ENCODE measurements around the gene C8A. TPM values are rescaled to one million over a fixed set of nuclear protein-coding genes. Genes with fewer than 3 reads are reported as not detected.

Gene C8A
- total and polyA plus RNA-seq, 2 donors (not counting 1 experiment from before 2014, with no cell fraction given), result not detected

DNA sequence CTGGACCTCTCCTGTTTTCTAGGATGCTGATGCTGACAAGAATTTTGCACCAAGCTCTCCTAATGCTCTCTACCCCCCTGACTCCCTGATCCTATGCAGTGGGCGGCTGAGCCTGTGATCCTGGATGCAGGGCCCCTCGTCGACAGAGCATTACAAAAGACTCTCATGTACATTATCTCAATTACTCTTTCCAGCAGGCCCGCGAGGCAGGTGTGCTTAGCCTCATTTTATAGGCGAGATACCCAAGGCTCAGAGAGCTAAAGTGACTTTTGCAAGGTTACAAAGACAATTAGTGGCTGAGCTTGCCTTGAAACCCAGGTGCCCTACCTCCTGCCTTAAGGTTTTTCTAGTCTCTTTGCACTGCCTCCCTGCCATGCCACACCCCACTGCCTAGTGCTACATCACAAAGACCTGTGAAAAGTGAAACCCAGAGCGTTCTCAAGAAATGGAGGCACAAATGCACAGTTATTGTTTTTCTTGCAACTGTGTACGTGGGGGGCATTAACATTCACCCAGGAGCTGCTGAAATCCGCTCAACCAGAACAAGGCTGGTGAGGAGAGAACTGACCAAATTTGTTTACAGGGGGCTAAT is 10.0 kb upstream of the C8A start:
- Histone ChIP-seq H3K9me3 (ENCODE audit: control insufficient read depth, insufficient read depth, low read depth, low read length) (no peaks in the 10 kb centered on the region), H2AFZ (ENCODE audit: low read length) (no peak overlapping the region), H3K36me3 (ENCODE audit: control insufficient read depth, insufficient read depth, low read length) (no peaks in the 10 kb centered on the region), H3K27ac (ENCODE audit: insufficient read depth, low read length) (no peak overlapping the region), H3K79me2 (ENCODE audit: control insufficient read depth, insufficient read depth, low read length) (no peaks in the 10 kb centered on the region), H3K4me1 (ENCODE audit: control insufficient read depth, extremely low read depth, insufficient read depth, low read length) (no peaks in the 10 kb centered on the region), H3K9ac (ENCODE audit: insufficient read depth, low read length) (no peak overlapping the region), H3K4me2 (ENCODE audit: extremely low read depth, insufficient read depth, low read length) (no peak overlapping the region), H3K4me3 (replicated peaks in 1 of 4; ENCODE audit: control extremely low read depth in 1 of 4, insufficient read depth in 1 of 4, low read depth in 3 of 4, low read length in 4 of 4) (no peak overlapping the region), H3K27me3 (ENCODE audit: control insufficient read depth, insufficient read depth, low read length) (peaks cover 2% of the 10 kb centered on the region), H4K20me1 (ENCODE audit: control insufficient read depth, extremely low read depth, insufficient read depth, low read length) (no peaks in the 10 kb centered on the region)
- TF ChIP-seq, protein P1, sequence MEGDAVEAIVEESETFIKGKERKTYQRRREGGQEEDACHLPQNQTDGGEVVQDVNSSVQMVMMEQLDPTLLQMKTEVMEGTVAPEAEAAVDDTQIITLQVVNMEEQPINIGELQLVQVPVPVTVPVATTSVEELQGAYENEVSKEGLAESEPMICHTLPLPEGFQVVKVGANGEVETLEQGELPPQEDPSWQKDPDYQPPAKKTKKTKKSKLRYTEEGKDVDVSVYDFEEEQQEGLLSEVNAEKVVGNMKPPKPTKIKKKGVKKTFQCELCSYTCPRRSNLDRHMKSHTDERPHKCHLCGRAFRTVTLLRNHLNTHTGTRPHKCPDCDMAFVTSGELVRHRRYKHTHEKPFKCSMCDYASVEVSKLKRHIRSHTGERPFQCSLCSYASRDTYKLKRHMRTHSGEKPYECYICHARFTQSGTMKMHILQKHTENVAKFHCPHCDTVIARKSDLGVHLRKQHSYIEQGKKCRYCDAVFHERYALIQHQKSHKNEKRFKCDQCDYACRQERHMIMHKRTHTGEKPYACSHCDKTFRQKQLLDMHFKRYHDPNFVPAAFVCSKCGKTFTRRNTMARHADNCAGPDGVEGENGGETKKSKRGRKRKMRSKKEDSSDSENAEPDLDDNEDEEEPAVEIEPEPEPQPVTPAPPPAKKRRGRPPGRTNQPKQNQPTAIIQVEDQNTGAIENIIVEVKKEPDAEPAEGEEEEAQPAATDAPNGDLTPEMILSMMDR (conservative IDR thresholded peaks at IDR 0.05 in 1 of 2, IDR thresholded peaks at IDR 0.05 in 1 of 2; ENCODE audit: low read depth in 1 of 2, low read length in 2 of 2), result no peak
- TF ChIP-seq EZH2 (IDR thresholded peaks at IDR 0.05; ENCODE audit: low read length, missing control alignments), result no peak
- DNase-seq (ENCODE audit: low read depth in 2 of 2), result no peak

DNA sequence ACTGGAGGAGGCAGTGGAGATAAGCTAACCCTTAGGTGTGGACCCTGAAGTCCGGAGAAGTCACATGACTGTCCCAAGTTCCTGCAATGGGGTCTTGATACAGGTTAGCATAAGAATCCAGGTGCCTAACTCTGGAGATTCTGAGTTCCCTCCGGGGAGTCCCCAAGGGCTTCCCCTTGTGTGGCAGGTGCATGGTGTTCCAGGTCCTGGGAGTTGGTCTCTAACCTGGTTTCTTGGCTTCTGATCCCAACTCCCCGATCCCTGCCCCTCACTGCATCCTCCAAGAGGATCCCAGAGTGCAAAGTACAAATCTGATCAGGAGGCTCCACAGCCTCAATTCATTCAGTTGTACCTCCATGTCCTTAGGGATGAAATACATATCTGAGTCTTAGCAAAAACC is 9.3 kb upstream of the C8A start:
- no peak for DNase-seq (ENCODE audit: low read depth in 2 of 2)
- H3K27me3 ChIP-seq (ENCODE audit: control insufficient read depth, insufficient read depth, low read length), result peaks cover 2% of the 10 kb centered on the region
- H3K9me3 ChIP-seq (ENCODE audit: control insufficient read depth, insufficient read depth, low read depth, low read length), result no peaks in the 10 kb centered on the region
- TF ChIP-seq, protein P1 (conservative IDR thresholded peaks at IDR 0.05 in 1 of 2, IDR thresholded peaks at IDR 0.05 in 1 of 2; ENCODE audit: low read depth in 1 of 2, low read length in 2 of 2), result no peak
- no peak for TF ChIP-seq EZH2 (IDR thresholded peaks at IDR 0.05; ENCODE audit: low read length, missing control alignments)
- no peak overlapping the region for H2AFZ ChIP-seq (ENCODE audit: low read length)
- no peaks in the 10 kb centered on the region for H3K36me3 ChIP-seq (ENCODE audit: control insufficient read depth, insufficient read depth, low read length)
- H3K79me2 ChIP-seq (ENCODE audit: control insufficient read depth, insufficient read depth, low read length), result no peaks in the 10 kb centered on the region
- H3K4me1 ChIP-seq (ENCODE audit: control insufficient read depth, extremely low read depth, insufficient read depth, low read length), result no peaks in the 10 kb centered on the region
- H3K4me2 ChIP-seq (ENCODE audit: extremely low read depth, insufficient read depth, low read length), result no peak overlapping the region
- H4K20me1 ChIP-seq (ENCODE audit: control insufficient read depth, extremely low read depth, insufficient read depth, low read length), result no peaks in the 10 kb centered on the region
- no peak overlapping the region for H3K9ac ChIP-seq (ENCODE audit: insufficient read depth, low read length)
- no peak overlapping the region for H3K4me3 ChIP-seq (replicated peaks in 1 of 4; ENCODE audit: control extremely low read depth in 1 of 4, insufficient read depth in 1 of 4, low read depth in 3 of 4, low read length in 4 of 4)
- no peak overlapping the region for H3K27ac ChIP-seq (ENCODE audit: insufficient read depth, low read length)

DNA sequence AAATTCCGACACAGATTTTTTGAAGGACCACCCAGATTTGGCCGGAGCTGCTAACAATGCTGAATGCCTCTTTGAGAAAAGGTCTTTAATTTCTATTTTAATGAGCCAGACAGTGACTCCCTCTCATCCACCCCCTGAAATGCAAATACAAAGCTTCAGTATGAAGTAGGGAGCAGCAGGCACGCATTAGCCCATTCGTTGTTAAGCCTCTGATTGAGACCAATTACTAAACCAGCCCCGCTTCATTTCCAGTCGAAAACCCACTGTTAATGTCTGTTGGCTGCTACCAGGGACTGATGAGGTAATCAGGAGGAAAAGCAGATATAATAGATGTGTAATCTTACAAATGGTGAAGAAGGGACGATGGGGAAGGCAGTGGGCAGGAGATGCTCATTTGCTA is 4.8 kb upstream of the C8A start:
- Histone ChIP-seq H3K27ac (ENCODE audit: insufficient read depth, low read length) (no peak overlapping the region), H3K4me3 (replicated peaks in 1 of 4; ENCODE audit: control extremely low read depth in 1 of 4, insufficient read depth in 1 of 4, low read depth in 3 of 4, low read length in 4 of 4) (no peak overlapping the region), H3K4me2 (ENCODE audit: extremely low read depth, insufficient read depth, low read length) (no peak overlapping the region), H3K9me3 (ENCODE audit: control insufficient read depth, insufficient read depth, low read depth, low read length) (no peaks in the 10 kb centered on the region), H4K20me1 (ENCODE audit: control insufficient read depth, extremely low read depth, insufficient read depth, low read length) (no peaks in the 10 kb centered on the region), H3K79me2 (ENCODE audit: control insufficient read depth, insufficient read depth, low read length) (no peaks in the 10 kb centered on the region), H3K4me1 (ENCODE audit: control insufficient read depth, extremely low read depth, insufficient read depth, low read length) (no peaks in the 10 kb centered on the region), H3K9ac (ENCODE audit: insufficient read depth, low read length) (no peak overlapping the region), H3K27me3 (ENCODE audit: control insufficient read depth, insufficient read depth, low read length) (peaks cover 2% of the 10 kb centered on the region), H3K36me3 (ENCODE audit: control insufficient read depth, insufficient read depth, low read length) (no peaks in the 10 kb centered on the region), H2AFZ (ENCODE audit: low read length) (no peak overlapping the region)
- no peak for DNase-seq (ENCODE audit: low read depth in 2 of 2)
- TF ChIP-seq, protein P1 (conservative IDR thresholded peaks at IDR 0.05 in 1 of 2, IDR thresholded peaks at IDR 0.05 in 1 of 2; ENCODE audit: low read depth in 1 of 2, low read length in 2 of 2), result no peak
- no peak for TF ChIP-seq EZH2 (IDR thresholded peaks at IDR 0.05; ENCODE audit: low read length, missing control alignments)

Measured in fibroblast of lung (primary cell).